Endothelial cell of umbilical vein (primary cell): ENCODE measurements around the gene SYNPR. TPM values are rescaled to one million over a fixed set of nuclear protein-coding genes. Genes with fewer than 3 reads are reported as not detected.

ENCODE experiments used
- BruUV-seq: library from RNA; stranded (reverse); fragments of 400-500 nt; replicated peaks from 2 replicates; lab custom pipeline; 2021; lab: Mats Ljungman, UMichigan
- CTCF ChIA-PET: fragments of 300-600, 350-600 bp; sonication (Branson Sonifier 250); formaldehyde crosslinking; loops from one replicate; lab custom pipeline; 2021; ENCODE audit warnings: antibody characterized with exemption, inconsistent platforms; lab: Charles Lee
- POLR2A ChIA-PET: fragments of 300-600, 350-600 bp; sonication (Branson Sonifier 250); formaldehyde crosslinking; loops from one replicate; lab custom pipeline; 2021; ENCODE audit warnings: antibody characterized with exemption, inconsistent platforms; lab: Charles Lee
- DNase-seq: peaks from one replicate; pipeline ENCODE4 v3.0.0-alpha.2; 2011; ENCODE audit warnings: low read depth, low spot score
- FAIRE-seq: peaks from 2 replicates; lab custom pipeline; 2011; peaks lifted over from hg19 to GRCh38; lab: Jason Lieb, UNC
- H2AFZ ChIP-seq: 2 replicates; pipeline ENCODE4 v1.6.0; 2012; ENCODE audit warnings: low read depth, low read length, control low read depth, inconsistent platforms
- H3K27ac ChIP-seq: 2 replicates; pipeline ENCODE4 v1.5.1; 2011; ENCODE audit warnings: low read depth, mild to moderate bottlenecking, control low read depth, low read length, moderate library complexity; ENCODE audit not compliant: insufficient read depth
- H3K27me3 ChIP-seq, 2 experiments: 2 replicates each; pipeline versions ENCODE4 v1.6.0 to v1.6.1; 2011; ENCODE audit warnings: low read length in 2 of 2, mixed read lengths in 1 of 2; ENCODE audit not compliant: control insufficient read depth in 2 of 2, insufficient read depth in 2 of 2
- H3K36me3 ChIP-seq, 2 experiments: 2 replicates in 1 of 2; 3 replicates in 1 of 2; pipeline ENCODE4 v1.5.1; 2011; ENCODE audit warnings: low read length in 2 of 2, mild to moderate bottlenecking in 1 of 2, moderate library complexity in 1 of 2; ENCODE audit not compliant: control insufficient read depth in 2 of 2, insufficient read depth in 2 of 2; ENCODE audit errors: extremely low read depth in 1 of 2
- H3K4me1 ChIP-seq: 3 replicates; pipeline ENCODE4 v1.5.1; 2011; ENCODE audit warnings: mild to moderate bottlenecking, low read length; ENCODE audit not compliant: control insufficient read depth, insufficient read depth; ENCODE audit errors: extremely low read depth
- H3K4me2 ChIP-seq: 2 replicates; pipeline ENCODE4 v1.6.1; 2011; ENCODE audit warnings: low read length, control low read depth, mixed read lengths; ENCODE audit not compliant: insufficient read depth
- H3K4me3 ChIP-seq, 3 experiments: fragments of 200-600 bp in 1 of 3; sonication (generic), shearing (Covaris generic) in 1 of 3; replicated peaks in 1 of 3; 2 replicates each; pipeline ENCODE4 v1.5.1; 2011 to 2016; ENCODE audit warnings: control low read depth in 3 of 3, low read length in 3 of 3, mild to moderate bottlenecking in 2 of 3, inconsistent platforms in 1 of 3, low read depth in 1 of 3, moderate library complexity in 1 of 3; ENCODE audit not compliant: insufficient read depth in 1 of 3
- H3K79me2 ChIP-seq: 2 replicates; pipeline ENCODE4 v1.6.0; 2012; ENCODE audit warnings: low read length, inconsistent platforms; ENCODE audit not compliant: control insufficient read depth, insufficient read depth
- H3K9ac ChIP-seq: replicated peaks from 2 replicates; pipeline ENCODE3; 2011; ENCODE audit warnings: low read length, control low read depth; ENCODE audit not compliant: insufficient read depth; ENCODE audit errors: extremely low read depth
- H3K9me1 ChIP-seq: replicated peaks from 3 replicates; pipeline ENCODE4 v1.6.0; 2011; ENCODE audit warnings: mild to moderate bottlenecking, low read length; ENCODE audit not compliant: control insufficient read depth, insufficient read depth; ENCODE audit errors: extremely low read depth
- H3K9me3 ChIP-seq: replicated peaks from 2 replicates; pipeline ENCODE4 v1.5.1; 2012; ENCODE audit warnings: low read length, inconsistent platforms; ENCODE audit not compliant: control insufficient read depth, insufficient read depth
- H4K20me1 ChIP-seq: replicated peaks from 2 replicates; pipeline ENCODE3; 2011; ENCODE audit warnings: mild to moderate bottlenecking, low read length; ENCODE audit not compliant: control insufficient read depth, insufficient read depth; ENCODE audit errors: extremely low read depth
- CTCF ChIP-seq, 2 donors: IDR thresholded peaks; 1 replicate in 1 of 2; 2 replicates in 1 of 2; pipeline ENCODE4 v1.5.1; 2011; ENCODE audit warnings: low read length in 2 of 2, mild to moderate bottlenecking in 2 of 2, moderate library complexity in 2 of 2, control low read depth in 1 of 2, inconsistent platforms in 1 of 2, low read depth in 1 of 2; ENCODE audit not compliant: insufficient read depth in 1 of 2; ENCODE audit errors: extremely low read depth in 1 of 2
- EZH2 ChIP-seq: IDR thresholded peaks from 2 replicates; pipeline ENCODE4 v1.6.1; 2012; ENCODE audit warnings: borderline replicate concordance, low read depth, mild to moderate bottlenecking, moderate library complexity, low read length, inconsistent platforms; ENCODE audit not compliant: severe bottlenecking
- FOS ChIP-seq: IDR thresholded peaks from 2 replicates; pipeline ENCODE4 v1.6.1; 2011; ENCODE audit warnings: mild to moderate bottlenecking, low read length, moderate library complexity, borderline replicate concordance; ENCODE audit not compliant: insufficient read depth
- GATA2 ChIP-seq: IDR thresholded peaks from 2 replicates; pipeline ENCODE4 v1.7.0; 2011; ENCODE audit warnings: low read depth, mild to moderate bottlenecking, moderate library complexity, mixed read lengths, low read length; ENCODE audit not compliant: insufficient read length, insufficient read depth
- JUN ChIP-seq: IDR thresholded peaks from 2 replicates; pipeline ENCODE4 v1.6.1; 2011; ENCODE audit warnings: borderline replicate concordance, low read depth; ENCODE audit not compliant: insufficient read length, insufficient read depth
- MYC ChIP-seq: IDR thresholded peaks from one replicate; pipeline ENCODE4 v1.6.1; 2011; ENCODE audit warnings: mild to moderate bottlenecking, low read depth, low read length
- POLR2A ChIP-seq: IDR thresholded peaks from 2 replicates; pipeline ENCODE4 v1.6.1; 2012; ENCODE audit warnings: low read depth, mild to moderate bottlenecking, control low read depth, low read length
- POLR2AphosphoS5 ChIP-seq: IDR thresholded peaks from 2 replicates; pipeline ENCODE4 v1.6.1; 2012; ENCODE audit warnings: low read depth, mild to moderate bottlenecking, control low read depth, low read length, moderate library complexity; ENCODE audit not compliant: insufficient read depth
- dilution Hi-C: fragments of 300-500 bp; cut with MboI; formaldehyde crosslinking; loops from one replicate; pipeline ENCODE4 v1.15.0; 2019; ENCODE audit warnings: low sequenced_read_pairs; ENCODE audit not compliant: extremely low pct_ligation_motif_present
- intact Hi-C: fragments of 100-400 bp; cut with micrococcal nuclease; formaldehyde crosslinking; loops from one replicate; pipeline ENCODE4 v1.10.0; 2022
- polyA plus RNA-seq, 4 experiments: library from polyadenylated mRNA; depleted of rRNA in 3 of 4; stranded (reverse) in 3 of 4; unstranded in 1 of 4; fragments of >200 nt; gene quantifications; 2 replicates each; pipeline versions ENCODE4 v1.2.1 to v1.2.3, GENCODE V29; 2011 to 2012; ENCODE audit warnings: missing spikeins in 1 of 4
- total RNA-seq: library from RNA; stranded (reverse); gene quantifications from 2 replicates; pipeline ENCODE4 v1.2.3, GENCODE V29; 2021
- TF ChIP-seq, protein P1 (sequence below): IDR thresholded peaks from 2 replicates; pipeline ENCODE4 v1.6.1; 2011; ENCODE audit not compliant: insufficient read depth, insufficient read length

The SYNPR gene
- total and polyA plus RNA-seq, 2 donors (not counting 3 experiments of a cell fraction or from before 2014, with no cell fraction given), result not detected

- Histone ChIP-seq H3K9me1 (no peaks in the 10 kb centered on the region), H3K4me3 (no peak overlapping the region), H4K20me1 (no peaks in the 10 kb centered on the region), H3K36me3 (no peaks in the 10 kb centered on the region), H3K27ac (no peak overlapping the region), H3K9ac (no peak overlapping the region), H2AFZ (no peak overlapping the region), H3K79me2 (no peaks in the 10 kb centered on the region), H3K4me1 (no peaks in the 10 kb centered on the region), H3K4me2 (no peak overlapping the region), H3K27me3 (no peaks in the 10 kb centered on the region), H3K9me3 (no peaks in the 10 kb centered on the region)
- intact Hi-C loops, result no loop called here
- BruUV-seq, result no TSS peak
- TF ChIP-seq, protein P1, sequence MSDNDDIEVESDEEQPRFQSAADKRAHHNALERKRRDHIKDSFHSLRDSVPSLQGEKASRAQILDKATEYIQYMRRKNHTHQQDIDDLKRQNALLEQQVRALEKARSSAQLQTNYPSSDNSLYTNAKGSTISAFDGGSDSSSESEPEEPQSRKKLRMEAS, result no peak
- no peak for TF ChIP-seq JUN
- no peak for TF ChIP-seq CTCF (IDR thresholded peaks at IDR 0.05; ENCODE audit: extremely low read depth in 1 of 2, insufficient read depth in 1 of 2, low read depth in 1 of 2, low read length in 2 of 2)
- no peak for TF ChIP-seq GATA2
- no peak for FAIRE-seq
- dilution Hi-C loops, result no loop called here
- POLR2A ChIA-PET, result no interaction called here
- no peak for DNase-seq
- CTCF ChIA-PET, result no interaction called here
These were observed 9.5 kb downstream of the SYNPR start for GRCh38 chr3:63287610-63288009.

- Histone ChIP-seq H2AFZ (no peak overlapping the region), H3K36me3 (no peaks in the 10 kb centered on the region)
- no peak for FAIRE-seq
These were observed 12.6 kb downstream of the SYNPR start for GRCh38 chr3:63290686-63291085.

More at GRCh38 chr3:63290686-63291085, 12.6 kb downstream of the SYNPR start:
- no peaks in the 10 kb centered on the region for H3K9me3 ChIP-seq
- no peak for TF ChIP-seq POLR2A
- TF ChIP-seq JUN, result no peak
- TF ChIP-seq EZH2, result no peak
- no peak for TF ChIP-seq CTCF (IDR thresholded peaks at IDR 0.05; ENCODE audit: extremely low read depth in 1 of 2, insufficient read depth in 1 of 2, low read depth in 1 of 2, low read length in 2 of 2)
- TF ChIP-seq, protein P1, result no peak
- no peak for TF ChIP-seq GATA2
- TF ChIP-seq FOS, result no peak
- TF ChIP-seq POLR2AphosphoS5, result no peak
- TF ChIP-seq MYC, result no peak
- no peaks in the 10 kb centered on the region for H3K9me1 ChIP-seq
- CTCF ChIA-PET, result no interaction called here
- no peak overlapping the region for H3K4me2 ChIP-seq
- intact Hi-C loops (no loop called here), dilution Hi-C loops (no loop called here)
- no peaks in the 10 kb centered on the region for H3K27me3 ChIP-seq
- H3K9ac ChIP-seq, result no peak overlapping the region
- no TSS peak for BruUV-seq
- no peak for DNase-seq
- no peaks in the 10 kb centered on the region for H3K4me1 ChIP-seq
- H3K27ac ChIP-seq, result no peak overlapping the region
- POLR2A ChIA-PET, result no interaction called here
- H3K79me2 ChIP-seq, result no peaks in the 10 kb centered on the region
- H4K20me1 ChIP-seq, result no peaks in the 10 kb centered on the region
- H3K4me3 ChIP-seq, result no peak overlapping the region
